CD14-positive monocyte (primary cell): ENCODE data around the gene WDR7. TPM values are rescaled to one million over a fixed set of nuclear protein-coding genes. Genes with fewer than 3 reads are reported as not detected.

ENCODE experiments used
- DNase-seq, 3 donors: peaks; one replicate each; pipeline ENCODE4 v3.0.0-alpha.2; 2011 to 2022
- H2AFZ ChIP-seq: 2 replicates; pipeline ENCODE4 v1.6.0; 2012; ENCODE audit warnings: mild to moderate bottlenecking, low read depth, low read length, inconsistent platforms; ENCODE audit not compliant: insufficient read depth, poor library complexity, severe bottlenecking
- H3K27ac ChIP-seq, 2 donors: 1 replicate in 1 of 2; 2 replicates in 1 of 2; pipeline ENCODE4 v1.5.1; 2012 to 2013; ENCODE audit warnings: low read length in 2 of 2, control low read depth in 1 of 2, inconsistent platforms in 1 of 2, low read depth in 1 of 2, mild to moderate bottlenecking in 1 of 2
- H3K27me3 ChIP-seq, 2 donors: one replicate each; pipeline versions ENCODE4 v1.6.0 to v1.6.1; 2011 to 2013; ENCODE audit warnings: low read length in 2 of 2; ENCODE audit not compliant: control insufficient read depth in 2 of 2, insufficient read depth in 2 of 2
- H3K36me3 ChIP-seq, 2 donors: replicated peaks in 1 of 2; 1 replicate in 1 of 2; 2 replicates in 1 of 2; pipeline versions ENCODE4 v1.5.1 to v1.6.1; 2012 to 2013; ENCODE audit warnings: low read length in 2 of 2, control low read depth in 1 of 2, inconsistent platforms in 1 of 2, mild to moderate bottlenecking in 1 of 2; ENCODE audit not compliant: insufficient read depth in 2 of 2, control insufficient read depth in 1 of 2
- H3K4me1 ChIP-seq, 2 donors: 1 replicate in 1 of 2; 2 replicates in 1 of 2; pipeline versions ENCODE4 v1.5.1 to v1.6.1; 2012 to 2013; ENCODE audit warnings: low read length in 2 of 2, control low read depth in 1 of 2, inconsistent platforms in 1 of 2, mild to moderate bottlenecking in 1 of 2, moderate library complexity in 1 of 2; ENCODE audit not compliant: insufficient read depth in 2 of 2, control insufficient read depth in 1 of 2
- H3K4me2 ChIP-seq: replicated peaks from 2 replicates; pipeline ENCODE3; 2012; ENCODE audit warnings: low read length, moderate library complexity, mild to moderate bottlenecking; ENCODE audit not compliant: poor library complexity, severe bottlenecking; ENCODE audit errors: extremely low read depth
- H3K4me3 ChIP-seq, 3 experiments: fragments of 200-600 bp in 1 of 3; sonication (generic) in 1 of 3; replicated peaks in 1 of 3; 1 replicate in 2 of 3; 2 replicates in 1 of 3; pipeline ENCODE4 v1.5.1; 2011 to 2013; ENCODE audit warnings: low read length in 3 of 3, mild to moderate bottlenecking in 3 of 3, control low read depth in 2 of 3, low read depth in 2 of 3, inconsistent platforms in 1 of 3, moderate library complexity in 1 of 3
- H3K79me2 ChIP-seq: 2 replicates; pipeline ENCODE4 v1.6.0; 2012; ENCODE audit warnings: mild to moderate bottlenecking, control low read depth, inconsistent platforms, low read length, moderate library complexity; ENCODE audit not compliant: insufficient read depth
- H3K9ac ChIP-seq: 2 replicates; pipeline ENCODE4 v1.6.0; 2017; ENCODE audit warnings: low read length, mild to moderate bottlenecking; ENCODE audit not compliant: insufficient read depth, poor library complexity, severe bottlenecking
- H3K9me3 ChIP-seq, 2 donors: replicated peaks in 1 of 2; 1 replicate in 1 of 2; 2 replicates in 1 of 2; pipeline versions ENCODE4 v1.5.1 to v1.6.1; 2012 to 2013; ENCODE audit warnings: low read length in 2 of 2, control low read depth in 1 of 2; ENCODE audit not compliant: control insufficient read depth in 1 of 2, insufficient read depth in 1 of 2
- H4K20me1 ChIP-seq: 2 replicates; pipeline ENCODE4 v1.6.0; 2012; ENCODE audit warnings: mild to moderate bottlenecking, low read length, control low read depth, moderate library complexity; ENCODE audit not compliant: insufficient read depth
- H3K27ac Mint-ChIP-seq, 7 donors: one replicate each; pipeline ENCODE4 v1.8.0; 2020; ENCODE audit warnings: mild to moderate bottlenecking in 7 of 7, mixed read lengths in 7 of 7, moderate library complexity in 6 of 7, inconsistent platforms in 2 of 7
- H3K27me3 Mint-ChIP-seq, 3 donors: one replicate each; pipeline ENCODE4 v1.8.0; 2021 to 2022; ENCODE audit warnings: low read depth in 3 of 3, mild to moderate bottlenecking in 3 of 3, mixed read lengths in 3 of 3, moderate library complexity in 3 of 3, inconsistent platforms in 1 of 3
- H3K36me3 Mint-ChIP-seq, 2 donors: one replicate each; pipeline ENCODE4 v1.8.0; 2020; ENCODE audit warnings: mixed read lengths in 2 of 2, inconsistent platforms in 1 of 2, mild to moderate bottlenecking in 1 of 2
- H3K4me1 Mint-ChIP-seq: one replicate; pipeline ENCODE4 v1.8.0; 2020; ENCODE audit warnings: mild to moderate bottlenecking, mixed read lengths
- H3K4me3 Mint-ChIP-seq, 2 donors: one replicate each; pipeline ENCODE4 v1.8.0; 2020; ENCODE audit warnings: mild to moderate bottlenecking in 2 of 2, mixed read lengths in 2 of 2, moderate library complexity in 1 of 2
- H3K9me3 Mint-ChIP-seq, 7 donors: one replicate each; pipeline ENCODE4 v1.8.0; 2020 to 2022; ENCODE audit warnings: mixed read lengths in 7 of 7, mild to moderate bottlenecking in 6 of 7, moderate library complexity in 6 of 7, inconsistent platforms in 2 of 7
- CTCF ChIP-seq: fragments of 200-600 bp; IDR thresholded peaks from one replicate; pipeline ENCODE4 v1.8.0; 2022; ENCODE audit warnings: antibody characterized with exemption, mild to moderate bottlenecking
- WGBS: methylation state at CpG from one replicate; pipeline ENCODE4 v1.1.5; 2013; ENCODE audit warnings: missing lambda C conversion rate; ENCODE audit not compliant: insufficient coverage; 5-methylcytosine and 5-hydroxymethylcytosine counted together
- intact Hi-C, 2 donors: fragments of 100-400 bp; cut with micrococcal nuclease; formaldehyde crosslinking; loops; one replicate each; pipeline versions ENCODE4 v1.15.0 to v1.15.1; 2023
- polyA plus RNA-seq, 3 donors: library from polyadenylated mRNA; depleted of rRNA in 1 of 3; unstranded in 2 of 3; stranded (reverse) in 1 of 3; fragments of 300-500 nt in 2 of 3; fragments of >200 nt in 1 of 3; fragmentation: Illumina TruSeq in 2 of 3; gene quantifications; 1 replicate in 2 of 3; 2 replicates in 1 of 3; pipeline ENCODE4 v1.2.3, GENCODE V29; 2012 to 2021

WDR7 gene
- polyA plus RNA-seq, 3 donors: 9.1 to 23.6 (median 9.5) TPM

- Histone ChIP-seq H4K20me1 (no peaks in the 10 kb centered on the region), H3K9me3 (peaks cover 0 to 3% of the 10 kb centered on the region in 2 donors), H3K27ac (no peak overlapping the region), H3K79me2 (no peaks in the 10 kb centered on the region), H2AFZ (no peak overlapping the region), H3K4me2 (no peak overlapping the region), H3K4me1 (no peaks in the 10 kb centered on the region), H3K9ac (no peak overlapping the region), H3K27me3 (no peaks in the 10 kb centered on the region), H3K36me3 (peaks cover 25 to 31% of the 10 kb centered on the region in 2 donors), H3K4me3 (no peak overlapping the region)
- H3K36me3 Mint-ChIP-seq: peaks cover 45 to 49% of the 10 kb centered on the region in 2 donors
- peaks cover 0 to 11% (median 2%) of the 10 kb centered on the region in 7 donors for H3K9me3 Mint-ChIP-seq
- intact Hi-C loops: no loop called here
- no peak for DNase-seq
- no peak overlapping the region for H3K4me3 Mint-ChIP-seq
- H3K4me1 Mint-ChIP-seq: no peaks in the 10 kb centered on the region
- TF ChIP-seq CTCF: no peak
- H3K27me3 Mint-ChIP-seq: peaks cover 0 to 2% (median 0%) of the 10 kb centered on the region in 3 donors
- peak overlapping the region in 1 of 7 donors; percentile 47 for H3K27ac Mint-ChIP-seq
- WGBS: 100% methylated on average over 1 of the region's 5 CpGs
Measured at GRCh38 chr18:56727399-56727798, 76.2 kb downstream of the WDR7 start.

DNA sequence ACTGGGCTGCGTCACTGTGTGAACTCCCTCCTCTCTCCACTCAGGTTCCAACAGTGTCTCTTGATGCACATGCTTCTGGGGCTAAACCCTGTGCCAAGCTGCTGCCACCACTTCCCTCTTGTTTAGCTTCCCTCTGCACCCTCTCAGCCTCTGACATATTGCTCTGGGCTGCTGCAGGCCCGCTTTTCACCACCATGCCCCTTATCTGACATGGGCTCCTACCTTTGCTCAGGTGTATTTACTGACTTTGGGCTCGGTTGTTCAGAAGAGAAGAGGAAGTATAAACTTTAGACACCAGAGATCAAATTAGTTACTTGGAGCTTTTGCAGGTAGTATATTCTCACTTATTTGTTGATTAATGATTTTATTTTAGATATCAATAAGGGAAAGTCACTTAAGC is 77.6 kb downstream of the WDR7 start:
- Histone ChIP-seq H3K79me2 (no peaks in the 10 kb centered on the region), H4K20me1 (no peaks in the 10 kb centered on the region), H2AFZ (no peak overlapping the region), H3K4me1 (no peaks in the 10 kb centered on the region), H3K4me2 (no peak overlapping the region), H3K27me3 (no peaks in the 10 kb centered on the region), H3K36me3 (peaks cover 26 to 40% of the 10 kb centered on the region in 2 donors), H3K9me3 (peaks cover 0 to 3% of the 10 kb centered on the region in 2 donors), H3K9ac (no peak overlapping the region), H3K4me3 (no peak overlapping the region), H3K27ac (no peak overlapping the region)
- H3K9me3 Mint-ChIP-seq: peaks cover 0 to 8% (median 2%) of the 10 kb centered on the region in 7 donors
- intact Hi-C loops: no loop called here
- peaks cover 0 to 2% (median 0%) of the 10 kb centered on the region in 3 donors for H3K27me3 Mint-ChIP-seq
- WGBS: 100% methylated on average over 1 of the region's 3 CpGs
- no peak overlapping the region for H3K4me3 Mint-ChIP-seq
- no peak for TF ChIP-seq CTCF
- no peaks in the 10 kb centered on the region for H3K4me1 Mint-ChIP-seq
- H3K36me3 Mint-ChIP-seq: peaks cover 40 to 41% of the 10 kb centered on the region in 2 donors
- peak overlapping the region in 2 of 7 donors; percentile 8 to 62 for H3K27ac Mint-ChIP-seq
- DNase-seq: no peak
